ENCODE results near the gene DGKZ.

DGKZ gene

DNA sequence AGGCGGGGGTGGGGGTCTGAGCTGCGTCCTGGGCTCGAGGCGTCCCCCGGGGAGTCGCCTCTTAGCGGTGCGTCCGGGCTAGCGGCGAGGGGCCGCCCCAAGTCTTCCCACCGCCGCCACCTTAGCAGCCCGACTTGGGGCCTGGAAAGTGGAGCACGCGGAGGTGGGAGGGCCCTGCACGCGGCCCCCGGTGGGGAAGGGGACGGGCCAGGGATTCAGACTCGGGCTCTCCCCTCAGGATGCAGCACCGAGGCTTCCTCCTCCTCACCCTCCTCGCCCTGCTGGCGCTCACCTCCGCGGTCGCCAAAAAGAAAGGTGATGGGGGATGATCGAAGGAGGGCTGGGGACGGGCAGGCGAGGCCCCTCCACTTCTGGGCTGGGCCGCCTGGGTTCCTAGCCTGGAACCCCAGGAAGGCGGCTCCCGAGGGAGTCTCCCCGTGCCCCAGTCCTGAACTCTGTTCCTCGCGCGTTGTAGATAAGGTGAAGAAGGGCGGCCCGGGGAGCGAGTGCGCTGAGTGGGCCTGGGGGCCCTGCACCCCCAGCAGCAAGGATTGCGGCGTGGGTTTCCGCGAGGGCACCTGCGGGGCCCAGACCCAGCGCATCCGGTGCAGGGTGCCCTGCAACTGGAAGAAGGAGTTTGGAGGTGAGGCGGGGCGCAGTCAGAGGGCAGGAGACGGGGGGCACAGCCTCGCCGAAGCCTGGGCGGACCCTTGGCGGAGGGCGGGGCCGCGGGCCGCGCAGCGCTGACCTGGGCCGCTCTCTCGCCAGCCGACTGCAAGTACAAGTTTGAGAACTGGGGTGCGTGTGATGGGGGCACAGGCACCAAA is 34.8 kb downstream of the DGKZ start:
- no peak for DNase-seq (ENCODE audit: low spot score)

GRCh38 chr11:46382646-46383403 is 35.6 kb downstream of the DGKZ start:
- DNase-seq (ENCODE audit: low spot score), result peak; percentile 65

DNA sequence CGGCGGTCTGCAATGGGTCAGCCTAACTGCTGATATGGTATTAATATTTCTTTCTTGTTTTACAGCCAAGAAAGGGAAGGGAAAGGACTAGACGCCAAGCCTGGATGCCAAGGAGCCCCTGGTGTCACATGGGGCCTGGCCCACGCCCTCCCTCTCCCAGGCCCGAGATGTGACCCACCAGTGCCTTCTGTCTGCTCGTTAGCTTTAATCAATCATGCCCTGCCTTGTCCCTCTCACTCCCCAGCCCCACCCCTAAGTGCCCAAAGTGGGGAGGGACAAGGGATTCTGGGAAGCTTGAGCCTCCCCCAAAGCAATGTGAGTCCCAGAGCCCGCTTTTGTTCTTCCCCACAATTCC is 36.1 kb downstream of the DGKZ start:
- DNase-seq (ENCODE audit: low spot score), result no peak

GRCh38 chr11:46383974-46384701 is 36.9 kb downstream of the DGKZ start:
- no peak for DNase-seq (ENCODE audit: low spot score)

DNA sequence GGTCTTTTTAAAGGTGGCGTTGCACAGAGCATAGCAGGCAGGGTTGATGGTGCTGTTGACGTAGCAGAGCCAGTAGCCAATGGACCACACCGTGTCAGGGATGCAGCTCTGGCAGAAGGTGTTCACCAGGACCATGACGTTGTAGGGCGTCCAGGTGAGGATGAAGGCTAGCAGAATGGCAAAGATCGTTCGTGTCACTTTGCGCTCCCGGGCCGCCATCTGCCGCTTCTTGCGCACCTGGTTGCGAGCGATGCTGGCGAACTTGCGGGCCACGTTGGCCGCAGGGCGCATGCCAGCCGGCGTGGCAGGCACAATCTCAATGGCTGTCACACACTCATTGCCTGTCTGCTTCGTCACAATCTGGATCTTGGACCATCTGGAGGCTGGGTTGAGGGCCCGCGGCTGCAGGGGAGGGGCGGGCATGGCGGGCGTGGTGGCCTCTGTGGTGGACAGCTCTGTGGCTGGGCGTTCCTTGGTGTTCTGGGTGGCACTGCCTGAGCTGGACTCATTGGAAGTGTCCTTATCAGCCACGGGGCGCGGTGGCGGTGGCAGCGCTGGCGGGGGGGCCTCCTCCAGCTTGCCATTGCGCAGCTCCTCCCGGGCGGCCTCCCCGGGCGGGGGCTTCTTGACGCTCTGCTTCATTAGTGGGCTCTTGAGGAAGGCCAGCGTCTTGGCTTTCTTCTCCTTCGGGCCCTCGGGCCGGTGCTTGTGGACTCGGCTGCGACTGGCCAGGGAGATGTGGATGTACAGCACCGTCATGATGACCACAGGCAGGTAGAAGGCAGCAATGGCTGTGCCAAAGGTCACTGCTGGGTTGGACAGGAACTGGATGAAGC is 38.1 kb downstream of the DGKZ start:
- no peak for DNase-seq (ENCODE audit: low spot score)

- no peak for DNase-seq (ENCODE audit: low spot score)
Observed at GRCh38 chr11:46386005-46386578, 38.8 kb downstream of the DGKZ start.

DNA sequence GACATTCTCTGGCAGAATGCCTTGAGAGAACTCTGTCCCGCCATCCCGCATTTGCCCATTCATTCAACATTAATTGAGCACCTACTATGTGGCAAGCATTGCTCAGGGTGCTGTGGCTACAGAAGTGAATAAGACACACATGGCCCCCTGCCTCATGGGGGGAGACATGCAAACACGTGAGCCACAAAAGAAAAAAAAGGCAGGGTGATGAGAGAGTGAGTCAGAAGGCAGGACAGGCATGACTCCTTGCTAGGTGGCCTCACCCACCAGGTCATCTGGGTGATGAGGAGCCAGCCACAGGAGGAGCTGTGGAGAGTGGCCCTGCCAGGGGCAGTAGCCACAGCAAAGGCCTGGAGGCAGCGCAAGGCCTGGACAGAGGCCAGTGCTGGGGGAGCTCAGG is 39.4 kb downstream of the DGKZ start:
- DNase-seq (ENCODE audit: low spot score), result no peak

DNA sequence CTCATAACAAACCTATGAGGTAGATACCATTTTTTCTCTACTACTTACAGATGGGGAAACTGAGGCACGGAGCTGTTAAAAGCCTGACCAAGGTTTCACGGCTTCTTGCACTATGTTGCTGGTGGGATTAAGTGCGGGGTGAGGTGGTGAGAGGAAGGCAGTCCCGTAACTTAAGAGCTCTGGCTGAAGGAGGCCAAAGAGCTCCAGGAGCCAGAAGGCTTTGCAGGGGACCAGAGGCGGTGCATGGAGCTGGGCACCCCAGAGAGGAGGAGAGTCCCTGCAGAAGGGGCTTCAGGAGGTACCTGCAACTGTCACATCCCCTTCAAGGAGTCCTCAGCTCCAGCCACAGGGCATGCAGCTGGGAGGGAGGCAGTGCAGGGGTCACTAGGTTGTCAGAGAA is 40.2 kb downstream of the DGKZ start:
- no peak for DNase-seq (ENCODE audit: low spot score)

DNA sequence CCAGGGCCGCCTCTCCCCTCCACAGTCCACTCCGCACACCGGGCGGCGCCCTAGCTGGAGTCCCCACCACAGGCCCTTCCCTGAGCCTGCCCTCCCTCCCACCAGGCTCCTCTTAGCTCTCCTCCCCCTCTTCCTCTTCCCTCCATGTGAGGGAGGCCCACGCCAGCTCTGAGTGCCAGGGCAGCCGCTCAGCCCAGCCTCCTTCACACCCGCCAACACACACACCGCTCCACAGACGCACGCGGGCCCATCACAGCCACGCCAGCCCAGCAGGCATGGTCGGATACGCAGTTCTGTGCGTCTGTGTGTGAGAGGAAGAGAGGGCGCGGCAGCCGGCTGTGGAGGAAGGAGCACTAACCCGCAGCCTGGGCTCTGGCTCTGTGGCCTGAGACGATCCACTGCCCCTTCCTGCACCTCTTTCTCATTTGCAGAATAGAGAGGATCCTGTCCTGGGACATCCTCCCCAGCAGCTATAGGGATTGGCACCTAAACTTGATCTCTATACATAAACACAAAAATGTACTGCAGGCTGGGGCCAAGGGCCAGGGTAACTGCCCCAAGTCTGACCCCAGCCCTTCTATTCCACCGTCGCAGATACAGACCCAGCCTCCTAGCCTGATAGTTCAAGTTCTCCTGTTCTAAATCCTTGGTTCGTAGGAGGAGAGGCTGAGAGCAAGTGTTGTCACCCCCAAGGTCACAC is 40.8 kb downstream of the DGKZ start:
- no peak for DNase-seq (ENCODE audit: low spot score)

- no peak for DNase-seq (ENCODE audit: low spot score)
Observed at GRCh38 chr11:46388619-46389449, 41.6 kb downstream of the DGKZ start.

DNA sequence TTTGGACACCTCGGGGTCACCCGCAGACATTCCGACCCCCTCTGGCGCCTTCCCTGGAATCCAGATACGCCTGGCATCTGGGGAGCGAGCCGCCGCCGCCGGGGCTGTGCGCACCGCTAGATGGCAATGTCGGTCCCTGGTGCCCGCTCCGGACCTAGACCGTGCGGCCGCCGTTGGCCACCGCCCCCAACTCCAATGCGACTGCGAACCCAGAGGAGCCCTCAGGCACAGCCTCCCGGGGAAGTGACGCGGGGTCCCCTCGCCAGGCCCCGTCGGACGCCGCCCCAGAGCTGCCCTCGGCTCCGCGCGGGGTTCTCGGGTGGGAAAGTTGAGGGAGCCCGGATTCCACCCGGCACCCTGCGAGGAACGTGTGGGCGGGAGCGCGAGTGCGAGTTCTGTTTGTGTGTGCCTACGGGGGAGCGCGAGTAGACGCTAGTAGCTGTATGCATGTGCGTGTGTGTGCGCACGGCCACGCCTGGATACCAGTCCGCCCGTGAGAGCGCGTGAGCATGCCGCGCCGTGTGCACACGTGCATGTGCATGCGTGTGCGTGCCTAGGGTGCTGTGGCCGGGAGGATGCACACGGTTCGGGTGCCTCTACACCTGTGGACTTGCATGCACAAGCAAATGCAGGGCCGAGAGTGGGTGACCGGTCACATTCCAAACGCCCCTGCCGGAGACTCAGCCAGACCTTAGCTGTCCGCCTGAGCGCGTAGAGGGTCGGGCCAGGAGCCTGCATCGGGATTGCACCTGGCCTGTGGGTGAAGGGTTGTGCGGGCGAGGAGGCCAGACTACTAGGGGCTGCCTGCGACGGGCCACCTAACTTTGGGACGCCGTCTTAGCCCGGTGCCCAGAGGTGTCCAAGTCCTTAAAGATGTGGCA is 42.4 kb downstream of the DGKZ start:
- DNase-seq (ENCODE audit: low spot score), result peak; percentile 77

- no peak for DNase-seq (ENCODE audit: low spot score)
Observed at GRCh38 chr11:46390331-46391171, 43.3 kb downstream of the DGKZ start.

- no peak for DNase-seq (ENCODE audit: low spot score)
Observed at GRCh38 chr11:46391186-46391577, 43.9 kb downstream of the DGKZ start.

DNA sequence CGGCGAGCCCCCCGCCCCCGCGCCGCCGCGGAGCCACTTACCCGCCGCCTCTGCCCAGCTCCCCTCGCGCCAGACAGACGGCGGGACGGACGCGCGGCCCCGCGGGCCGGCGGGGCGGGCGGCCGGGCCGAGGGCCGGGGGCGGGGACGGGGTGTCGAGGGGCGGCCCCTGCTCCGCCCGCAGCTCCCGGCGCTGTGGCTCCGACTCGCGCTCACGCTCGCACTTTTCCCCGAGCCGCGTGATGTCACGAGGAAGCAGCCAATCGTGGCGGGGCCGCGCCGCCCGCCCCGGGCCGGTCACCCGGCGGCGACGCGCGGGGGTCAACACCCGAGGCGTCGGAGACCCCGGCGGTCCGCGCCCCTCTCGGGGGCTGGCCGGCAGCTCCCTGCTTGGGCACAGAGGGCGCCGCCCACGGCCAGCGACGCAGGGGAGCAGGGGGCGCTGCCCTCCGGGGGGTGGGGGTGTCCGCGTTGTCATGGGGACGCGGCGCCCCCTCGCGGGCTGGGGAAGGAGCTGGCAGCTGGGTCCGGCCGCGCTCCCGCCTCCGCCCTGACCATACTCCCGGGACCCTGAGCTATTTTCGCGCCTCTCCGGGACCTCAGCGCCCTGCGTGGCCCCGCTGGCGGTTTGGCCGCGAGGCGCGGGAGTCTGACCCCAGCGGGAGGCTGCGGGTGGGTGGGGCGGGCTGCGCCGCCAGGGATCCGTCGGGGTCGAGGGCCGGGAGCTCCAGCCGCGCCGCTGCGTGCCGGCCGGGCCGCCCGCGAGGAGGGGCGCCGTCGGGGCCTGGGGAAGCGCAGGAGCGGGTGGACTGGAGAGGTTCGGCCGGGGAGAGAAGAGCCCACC is 44.5 kb downstream of the DGKZ start, which contains the start of gene CHRM4:
CHRM4 (minus strand) TSS at position 199 of the 843 bp plus-strand sequence. CDS start 5,219 bp downstream, outside the sequence.
- DNase-seq (ENCODE audit: low spot score), result no peak

DNA sequence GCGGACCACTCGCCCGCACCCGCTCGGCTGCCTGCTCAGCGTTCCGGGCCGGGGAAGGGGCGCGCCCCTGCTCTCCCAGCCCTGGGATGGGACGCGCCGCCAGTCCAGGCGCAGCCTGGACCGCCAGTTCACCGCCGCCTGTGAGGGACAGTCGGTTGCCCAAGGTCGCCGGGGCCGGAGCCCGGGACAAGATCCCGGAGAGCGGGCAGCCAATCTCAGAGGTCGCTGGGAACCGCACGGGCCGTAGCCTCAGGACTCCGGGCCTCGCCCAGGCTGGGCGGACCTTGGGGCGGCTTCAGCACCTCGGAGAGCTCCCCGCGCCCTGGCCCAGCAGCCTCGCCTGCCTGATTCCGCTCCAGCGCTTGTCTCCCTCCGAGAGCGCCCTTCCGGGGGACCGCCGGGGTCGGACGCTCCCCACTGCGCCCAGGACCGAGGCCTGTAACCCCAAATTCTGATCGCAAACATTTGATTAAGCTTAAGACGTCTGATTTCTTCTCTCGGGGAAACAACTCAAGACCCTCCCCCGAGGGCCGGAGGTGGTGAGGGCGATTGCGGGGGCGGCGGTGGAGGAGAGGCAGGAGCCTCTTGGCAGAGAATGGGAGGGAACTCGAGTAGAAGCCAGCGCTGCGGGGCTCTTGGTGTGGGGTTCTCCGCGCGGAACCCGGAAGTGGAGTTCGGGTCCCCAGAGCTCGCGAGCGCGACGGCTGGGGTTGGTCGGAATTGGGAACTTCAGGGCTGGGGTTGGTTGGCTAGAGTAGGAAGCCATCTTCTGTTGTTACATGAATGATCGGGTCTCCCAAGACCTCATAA is 45.4 kb downstream of the DGKZ start:
- peak; percentile 76 for DNase-seq (ENCODE audit: low spot score)

GRCh38 chr11:46393231-46393616 is 46.0 kb downstream of the DGKZ start:
- no peak for DNase-seq (ENCODE audit: low spot score)
